ENCODE results near the gene XRCC1.
A peak's percentile ranks its signal among the peaks of the same experiment; 100 is the strongest.
"Not testable (repeated sequence)": the region's sequence is repeated elsewhere in the genome, so short reads cannot be mapped to it uniquely, and the experiment has no call there.

XRCC1 gene

GRCh38 chr19:43541920-43542650 lies 33.2 kb downstream of the XRCC1 start:
- DNase-seq: no peak

DNA sequence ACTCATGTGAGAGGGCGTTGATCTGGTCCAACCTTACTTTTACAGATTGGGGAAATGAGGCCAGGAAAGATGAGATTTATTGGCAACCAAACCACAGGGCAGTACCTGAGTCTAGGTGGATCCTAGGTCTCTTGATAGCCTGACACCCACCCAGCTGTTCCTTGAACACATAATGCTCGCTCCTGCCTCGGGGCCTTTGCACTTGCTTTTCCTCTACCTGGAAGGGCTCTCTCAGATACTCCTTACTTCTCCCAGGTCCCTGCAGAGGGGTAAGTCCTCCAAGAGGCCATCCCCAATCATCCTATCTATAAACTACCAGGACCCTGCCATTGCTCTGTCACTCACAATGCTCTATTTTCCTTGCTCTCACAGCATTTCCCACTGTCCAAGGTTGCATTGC lies 34.9 kb downstream of the XRCC1 start:
- no peak for DNase-seq

DNA sequence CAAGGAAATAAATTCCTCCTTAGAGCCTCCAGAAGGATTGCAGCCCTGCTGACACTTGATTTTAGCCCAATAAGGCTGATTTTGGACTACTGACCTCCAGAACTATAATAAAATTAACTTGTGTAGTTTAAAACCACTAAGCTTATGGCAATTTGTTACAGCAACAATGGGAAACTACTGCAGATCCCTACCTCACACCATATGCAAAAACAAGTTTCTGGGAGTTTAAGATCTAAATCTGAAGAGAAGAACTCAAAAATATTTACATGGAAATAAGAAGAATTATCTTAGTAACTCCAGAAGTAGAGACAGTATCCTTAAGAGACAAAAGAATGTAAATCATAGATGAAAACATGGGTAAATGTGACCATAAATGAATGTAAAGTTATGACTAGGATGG lies 36.4 kb downstream of the XRCC1 start:
- DNase-seq: no peak

DNA sequence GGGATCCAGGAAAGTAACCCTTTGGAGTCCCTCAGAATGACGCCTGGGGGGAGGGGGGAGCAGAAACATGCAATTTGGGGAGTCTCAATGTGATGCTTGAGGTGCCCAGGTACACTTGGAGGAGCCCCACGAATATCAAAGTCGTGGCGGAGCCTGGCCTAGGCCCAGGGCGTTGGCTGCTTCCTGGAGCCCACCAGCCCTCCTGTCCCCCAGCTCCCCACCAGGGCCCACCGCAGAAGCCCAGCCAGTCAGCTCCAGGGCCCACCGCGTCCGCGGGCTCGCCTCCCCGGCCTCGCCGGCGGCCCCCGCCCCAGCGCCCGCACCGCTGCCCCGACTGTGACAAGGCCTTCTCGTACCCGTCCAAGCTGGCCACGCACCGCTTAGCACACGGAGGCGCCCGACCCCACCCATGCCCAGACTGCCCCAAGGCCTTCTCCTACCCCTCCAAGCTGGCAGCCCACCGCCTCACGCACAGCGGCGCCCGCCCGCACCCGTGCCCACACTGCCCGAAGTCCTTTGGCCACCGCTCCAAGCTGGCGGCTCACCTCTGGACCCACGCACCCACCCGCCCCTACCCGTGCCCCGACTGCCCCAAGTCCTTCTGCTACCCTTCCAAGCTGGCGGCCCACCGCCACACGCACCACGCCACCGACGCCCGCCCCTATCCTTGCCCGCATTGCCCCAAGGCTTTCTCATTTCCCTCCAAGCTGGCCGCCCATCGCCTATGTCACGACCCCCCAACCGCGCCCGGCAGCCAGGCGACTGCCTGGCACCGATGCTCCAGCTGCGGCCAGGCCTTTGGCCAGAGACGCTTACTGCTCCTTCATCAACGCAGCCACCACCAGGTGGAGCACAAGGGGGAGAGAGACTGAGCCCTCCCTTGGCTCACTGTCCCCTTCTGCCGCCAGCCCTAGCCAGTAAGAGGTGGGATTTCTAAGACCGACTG lies 40.2 kb downstream of the XRCC1 start:
- DNase-seq: peak; percentile 50 to 52

- no peak for DNase-seq
Observed at GRCh38 chr19:43534305-43534815, 41.0 kb downstream of the XRCC1 start.

GRCh38 chr19:43533546-43534304 lies 41.6 kb downstream of the XRCC1 start:
- peak; percentile 97 for DNase-seq

- DNase-seq: peak; percentile 91
Observed at GRCh38 chr19:43532962-43533545, 42.3 kb downstream of the XRCC1 start, which contains the start of gene ZNF575. ZNF575 (plus strand) TSS chr19:43533188; CDS start chr19:43534423, 1,235 bp downstream.

GRCh38 chr19:43532571-43532961 lies 42.8 kb downstream of the XRCC1 start:
- no peak for DNase-seq

- DNase-seq: no peak
Observed at GRCh38 chr19:43527860-43528622, 47.3 kb downstream of the XRCC1 start.

- DNase-seq: peak; percentile 88 to 90
Observed at GRCh38 chr19:43526884-43527859, 48.2 kb downstream of the XRCC1 start, which contains the start of gene ETHE1. ETHE1 (minus strand) TSS chr19:43527201; CDS start chr19:43527177, 24 bp downstream.

- peak; percentile 56 to 63 for DNase-seq
Observed at GRCh38 chr19:43525836-43526771, 49.2 kb downstream of the XRCC1 start.

- DNase-seq: peak; percentile 67 to 68
Observed at GRCh38 chr19:43524922-43525835, 50.1 kb downstream of the XRCC1 start.

GRCh38 chr19:43523696-43524095 lies 51.6 kb downstream of the XRCC1 start:
- not testable (repeated sequence) for DNase-seq

GRCh38 chr19:43522929-43523328 lies 52.4 kb downstream of the XRCC1 start:
- DNase-seq: no peak

GRCh38 chr19:43519436-43520088 lies 55.8 kb downstream of the XRCC1 start:
- peak; percentile 80 to 84 for DNase-seq

DNA sequence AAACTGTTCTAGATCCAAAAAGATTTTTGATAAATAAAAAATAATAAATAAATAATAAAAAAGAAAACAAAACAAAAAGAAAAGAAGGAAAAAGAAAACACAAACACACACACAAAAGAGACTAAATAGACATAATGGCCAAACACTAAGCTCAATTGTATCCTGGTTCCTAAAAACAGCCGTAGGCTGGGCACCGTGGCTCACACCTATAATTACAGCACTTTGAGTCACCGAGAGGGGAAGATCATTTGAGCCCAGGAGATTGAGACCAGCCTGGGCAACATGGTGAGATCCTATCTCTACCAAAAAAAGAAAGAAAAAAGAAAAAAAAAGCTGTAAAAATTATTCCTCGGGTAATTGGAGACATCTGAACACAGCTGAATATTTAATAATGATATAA lies 57.3 kb downstream of the XRCC1 start:
- DNase-seq: no peak

- not testable (repeated sequence) for DNase-seq
Observed at GRCh38 chr19:43512399-43512798, 62.9 kb downstream of the XRCC1 start.
